Neural progenitor cell (in vitro differentiated cells): ENCODE measurements around the gene PRKCE. TPM values are rescaled to one million over a fixed set of nuclear protein-coding genes. Genes with fewer than 3 reads are reported as not detected.

Source experiments
- DNase-seq: peaks from one replicate; pipeline ENCODE4 v3.0.0-alpha.2; 2016; ENCODE audit warnings: low spot score
- H2AFZ ChIP-seq: fragments of 200-600 bp; sonication (generic); replicated peaks from 2 replicates; pipeline ENCODE4 v1.6.1; 2016; ENCODE audit warnings: antibody characterized with exemption
- H3F3A ChIP-seq: fragments of 200-600 bp; sonication (generic); 2 replicates; pipeline ENCODE4 v1.6.1; 2016; ENCODE audit warnings: antibody characterized with exemption, low read depth
- H3K27ac ChIP-seq: fragments of 200-600 bp; sonication (generic); 2 replicates; pipeline ENCODE4 v1.5.1; 2016; ENCODE audit warnings: mild to moderate bottlenecking
- H3K27me3 ChIP-seq: fragments of 200-600 bp; sonication (generic); 2 replicates; pipeline ENCODE4 v1.6.1; 2016; ENCODE audit warnings: mild to moderate bottlenecking, moderate library complexity
- H3K36me3 ChIP-seq: fragments of 200-600 bp; sonication (generic); 2 replicates; pipeline ENCODE4 v1.5.1; 2016
- H3K4me1 ChIP-seq: fragments of 200-600 bp; sonication (generic); 2 replicates; pipeline ENCODE4 v1.6.1; 2016; ENCODE audit warnings: mixed run types
- H3K4me2 ChIP-seq: fragments of 200-600 bp; sonication (generic); 2 replicates; pipeline ENCODE4 v1.6.1; 2016
- H3K4me3 ChIP-seq: fragments of 200-600 bp; sonication (generic); 2 replicates; pipeline ENCODE4 v1.5.1; 2016
- H3K79me2 ChIP-seq: fragments of 200-600 bp; sonication (generic); 2 replicates; pipeline ENCODE4 v1.6.1; 2016; ENCODE audit warnings: low read depth
- H3K9ac ChIP-seq: fragments of 200-600 bp; sonication (generic); 2 replicates; pipeline ENCODE4 v1.6.1; 2016
- H3K9me3 ChIP-seq: fragments of 200-600 bp; sonication (generic); 2 replicates; pipeline ENCODE4 v1.5.1; 2016; ENCODE audit warnings: low read depth
- H4K20me1 ChIP-seq: fragments of 200-600 bp; sonication (generic); 2 replicates; pipeline ENCODE4 v1.6.1; 2016; ENCODE audit warnings: low read depth
- H3K27ac Mint-ChIP-seq: 3 replicates; pipeline ENCODE4 v1.8.0; 2021; ENCODE audit warnings: mixed read lengths
- H3K27me3 Mint-ChIP-seq: 2 replicates; pipeline ENCODE4 v1.8.0; 2022; ENCODE audit warnings: low read depth, mild to moderate bottlenecking, inconsistent platforms, moderate library complexity, mixed read lengths; ENCODE audit not compliant: insufficient read depth
- H3K36me3 Mint-ChIP-seq: 3 replicates; pipeline ENCODE4 v1.8.0; 2021; ENCODE audit warnings: mixed read lengths
- H3K4me1 Mint-ChIP-seq: 3 replicates; pipeline ENCODE4 v1.8.0; 2021; ENCODE audit warnings: mixed read lengths
- H3K4me3 Mint-ChIP-seq: 3 replicates; pipeline ENCODE4 v1.8.0; 2021; ENCODE audit warnings: mild to moderate bottlenecking, moderate library complexity, mixed read lengths
- H3K9me3 Mint-ChIP-seq: 3 replicates; pipeline ENCODE4 v1.8.0; 2020; ENCODE audit warnings: mixed read lengths
- EZH2 ChIP-seq: fragments of 200-600 bp; sonication (generic); IDR thresholded peaks from 2 replicates; pipeline ENCODE4 v1.6.1; 2017; ENCODE audit warnings: antibody characterized with exemption, mild to moderate bottlenecking, moderate library complexity
- EZH2phosphoT487 ChIP-seq: fragments of 200-600 bp; sonication (generic); IDR thresholded peaks from 2 replicates; pipeline ENCODE4 v1.6.1; 2017; ENCODE audit warnings: antibody characterized with exemption
- total RNA-seq: library from RNA; depleted of rRNA; stranded (reverse); fragments of >200 nt; gene quantifications from 2 replicates; pipeline ENCODE4 v1.2.3, GENCODE V29; 2015; ENCODE audit warnings: low replicate concordance
- TF ChIP-seq, protein P1 (sequence below): fragments of 200-600 bp; sonication (generic); IDR thresholded peaks from 2 replicates; pipeline ENCODE4 v1.5.1; 2017; ENCODE audit warnings: antibody characterized with exemption, mild to moderate bottlenecking

PRKCE gene
- total RNA-seq, 1 donor from 2014 or later = 4.1 TPM

- H3K4me1 ChIP-seq = no peaks in the 10 kb centered on the region
- Mint-ChIP-seq H3K27me3 (peaks cover 3% of the 10 kb centered on the region), H3K4me1 (no peaks in the 10 kb centered on the region), H3K27ac (no peak overlapping the region), H3K36me3 (peaks cover 12% of the 10 kb centered on the region), H3K4me3 (no peak overlapping the region), H3K9me3 (peaks cover 7% of the 10 kb centered on the region)
- H2AFZ ChIP-seq = no peak overlapping the region
- TF ChIP-seq EZH2phosphoT487 (no peak), EZH2 (no peak)
- TF ChIP-seq, protein P1, sequence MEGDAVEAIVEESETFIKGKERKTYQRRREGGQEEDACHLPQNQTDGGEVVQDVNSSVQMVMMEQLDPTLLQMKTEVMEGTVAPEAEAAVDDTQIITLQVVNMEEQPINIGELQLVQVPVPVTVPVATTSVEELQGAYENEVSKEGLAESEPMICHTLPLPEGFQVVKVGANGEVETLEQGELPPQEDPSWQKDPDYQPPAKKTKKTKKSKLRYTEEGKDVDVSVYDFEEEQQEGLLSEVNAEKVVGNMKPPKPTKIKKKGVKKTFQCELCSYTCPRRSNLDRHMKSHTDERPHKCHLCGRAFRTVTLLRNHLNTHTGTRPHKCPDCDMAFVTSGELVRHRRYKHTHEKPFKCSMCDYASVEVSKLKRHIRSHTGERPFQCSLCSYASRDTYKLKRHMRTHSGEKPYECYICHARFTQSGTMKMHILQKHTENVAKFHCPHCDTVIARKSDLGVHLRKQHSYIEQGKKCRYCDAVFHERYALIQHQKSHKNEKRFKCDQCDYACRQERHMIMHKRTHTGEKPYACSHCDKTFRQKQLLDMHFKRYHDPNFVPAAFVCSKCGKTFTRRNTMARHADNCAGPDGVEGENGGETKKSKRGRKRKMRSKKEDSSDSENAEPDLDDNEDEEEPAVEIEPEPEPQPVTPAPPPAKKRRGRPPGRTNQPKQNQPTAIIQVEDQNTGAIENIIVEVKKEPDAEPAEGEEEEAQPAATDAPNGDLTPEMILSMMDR = no peak
- H3K79me2 ChIP-seq = no peaks in the 10 kb centered on the region
- no peak overlapping the region for H3K4me3 ChIP-seq
- no peaks in the 10 kb centered on the region for H3K36me3 ChIP-seq
- H3K27ac ChIP-seq = no peak overlapping the region
- no peak overlapping the region for H3K9ac ChIP-seq
- H4K20me1 ChIP-seq = no peaks in the 10 kb centered on the region
- H3K4me2 ChIP-seq = no peak overlapping the region
- H3F3A ChIP-seq = no peaks in the 10 kb centered on the region
- no peaks in the 10 kb centered on the region for H3K27me3 ChIP-seq
- H3K9me3 ChIP-seq = no peaks in the 10 kb centered on the region
- no peak for DNase-seq
Observed at GRCh38 chr2:46106690-46107089, 455.2 kb downstream of the PRKCE start.

- no peak overlapping the region for H3K27ac Mint-ChIP-seq
- no peak for DNase-seq
- no peak overlapping the region for H3K4me2 ChIP-seq
- no peaks in the 10 kb centered on the region for H3K36me3 Mint-ChIP-seq
- TF ChIP-seq EZH2 (no peak), EZH2phosphoT487 (no peak)
- TF ChIP-seq, protein P1 = no peak
- no peaks in the 10 kb centered on the region for H3K27me3 Mint-ChIP-seq
- no peaks in the 10 kb centered on the region for H3K4me1 Mint-ChIP-seq
- no peaks in the 10 kb centered on the region for H3F3A ChIP-seq
- no peaks in the 10 kb centered on the region for H4K20me1 ChIP-seq
- H3K4me1 ChIP-seq = no peaks in the 10 kb centered on the region
- H3K27me3 ChIP-seq = no peaks in the 10 kb centered on the region
- H3K9me3 ChIP-seq = no peaks in the 10 kb centered on the region
- H3K36me3 ChIP-seq = no peaks in the 10 kb centered on the region
- no peak overlapping the region for H3K4me3 Mint-ChIP-seq
- H3K9me3 Mint-ChIP-seq = no peaks in the 10 kb centered on the region
- no peaks in the 10 kb centered on the region for H3K79me2 ChIP-seq
- no peak overlapping the region for H3K4me3 ChIP-seq
- H3K27ac ChIP-seq = no peak overlapping the region
- no peak overlapping the region for H2AFZ ChIP-seq
- H3K9ac ChIP-seq = no peak overlapping the region
Observed at GRCh38 chr2:46114996-46115395, 463.5 kb downstream of the PRKCE start.

DNA sequence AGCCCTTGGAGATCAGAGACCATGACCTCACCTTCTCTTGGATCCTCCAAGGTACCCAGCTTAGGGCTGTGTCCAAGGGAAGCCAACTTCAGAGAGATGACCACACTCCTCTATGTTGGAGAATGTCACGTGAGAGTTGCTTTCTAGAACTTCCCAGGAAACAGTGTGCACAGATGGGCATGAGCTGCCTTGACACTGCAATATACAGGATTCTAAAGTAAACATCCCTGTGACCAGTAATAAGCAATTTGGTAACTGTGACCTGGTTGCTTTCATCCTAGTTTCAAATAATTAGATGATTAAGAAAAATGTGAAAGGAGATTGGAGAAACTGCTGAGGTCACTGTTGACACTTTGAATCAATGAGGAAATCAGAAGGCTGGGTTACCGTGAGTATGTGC, 464.7 kb downstream of the PRKCE start:
- Histone ChIP-seq H2AFZ (no peak overlapping the region), H3K4me1 (no peaks in the 10 kb centered on the region), H4K20me1 (no peaks in the 10 kb centered on the region), H3K9me3 (no peaks in the 10 kb centered on the region), H3K36me3 (no peaks in the 10 kb centered on the region), H3F3A (no peaks in the 10 kb centered on the region), H3K9ac (no peak overlapping the region), H3K79me2 (no peaks in the 10 kb centered on the region), H3K27me3 (no peaks in the 10 kb centered on the region), H3K4me3 (no peak overlapping the region), H3K4me2 (no peak overlapping the region), H3K27ac (no peak overlapping the region)
- Mint-ChIP-seq H3K4me1 (peaks cover 2% of the 10 kb centered on the region), H3K9me3 (no peaks in the 10 kb centered on the region), H3K36me3 (no peaks in the 10 kb centered on the region), H3K27ac (no peak overlapping the region), H3K4me3 (no peak overlapping the region), H3K27me3 (no peaks in the 10 kb centered on the region)
- no peak for DNase-seq
- no peak for TF ChIP-seq EZH2
- no peak for TF ChIP-seq EZH2phosphoT487
- TF ChIP-seq, protein P1 = no peak
